Neutrophil (primary cell): ENCODE measurements around the gene FUT8.

ENCODE experiments used
- H3K27ac ChIP-seq: fragments of 200-600 bp; sonication (generic); 2 replicates; pipeline ENCODE4 v1.5.1; 2016; ENCODE audit warnings: mild to moderate bottlenecking, moderate library complexity
- H3K27me3 ChIP-seq: fragments of 200-600 bp; sonication (generic); 2 replicates; pipeline ENCODE4 v1.6.0; 2016; ENCODE audit warnings: mild to moderate bottlenecking
- H3K36me3 ChIP-seq: fragments of 200-600 bp; sonication (generic); 2 replicates; pipeline ENCODE4 v1.5.1; 2017
- H3K4me1 ChIP-seq, 2 experiments: fragments of 200-600 bp in 1 of 2; sonication (generic) in 1 of 2; 1 replicate in 1 of 2; 2 replicates in 1 of 2; pipeline versions ENCODE4 v1.5.1 to v1.6.1; 2013 to 2016; ENCODE audit warnings: low read depth in 1 of 2, low read length in 1 of 2, mild to moderate bottlenecking in 1 of 2, moderate library complexity in 1 of 2; ENCODE audit not compliant: control insufficient read depth in 1 of 2, insufficient read depth in 1 of 2
- H3K4me3 ChIP-seq, 2 experiments: fragments of 200-600 bp in 1 of 2; sonication (generic) in 1 of 2; 1 replicate in 1 of 2; 2 replicates in 1 of 2; pipeline ENCODE4 v1.5.1; 2013 to 2016; ENCODE audit warnings: low read depth in 1 of 2, low read length in 1 of 2, mild to moderate bottlenecking in 1 of 2, moderate library complexity in 1 of 2
- H3K9me3 ChIP-seq: fragments of 200-600 bp; sonication (generic); 2 replicates; pipeline ENCODE4 v1.5.1; 2016
- CTCF ChIP-seq: fragments of 200-600 bp; sonication (generic); IDR thresholded peaks from 2 replicates; pipeline ENCODE4 v1.5.1; 2016; ENCODE audit warnings: antibody characterized with exemption

Gene FUT8

GRCh38 chr14:65738339-65738738 is 325.8 kb downstream of the FUT8 start:
- Histone ChIP-seq H3K27ac (no peak overlapping the region), H3K36me3 (no peaks in the 10 kb centered on the region), H3K4me1 (no peaks in the 10 kb centered on the region), H3K9me3 (no peaks in the 10 kb centered on the region), H3K4me3 (no peak overlapping the region), H3K27me3 (no peaks in the 10 kb centered on the region)
- no peak for TF ChIP-seq CTCF

- Histone ChIP-seq H3K36me3 (no peaks in the 10 kb centered on the region), H3K9me3 (no peaks in the 10 kb centered on the region), H3K4me3 (no peak overlapping the region), H3K4me1 (no peaks in the 10 kb centered on the region), H3K27me3 (no peaks in the 10 kb centered on the region), H3K27ac (no peak overlapping the region)
- TF ChIP-seq CTCF: no peak
Measured at GRCh38 chr14:65745396-65746190, 333.1 kb downstream of the FUT8 start.

GRCh38 chr14:65748796-65749195 is 336.3 kb downstream of the FUT8 start:
- Histone ChIP-seq H3K36me3 (no peaks in the 10 kb centered on the region), H3K4me1 (no peaks in the 10 kb centered on the region), H3K9me3 (no peaks in the 10 kb centered on the region), H3K27me3 (no peaks in the 10 kb centered on the region), H3K4me3 (no peak overlapping the region), H3K27ac (no peak overlapping the region)
- TF ChIP-seq CTCF: no peak

- no peaks in the 10 kb centered on the region for H3K4me1 ChIP-seq
- TF ChIP-seq CTCF: no peak
- no peaks in the 10 kb centered on the region for H3K27me3 ChIP-seq
- H3K9me3 ChIP-seq: no peaks in the 10 kb centered on the region
- H3K27ac ChIP-seq: no peak overlapping the region
- no peak overlapping the region for H3K4me3 ChIP-seq
- H3K36me3 ChIP-seq: no peaks in the 10 kb centered on the region
Measured at GRCh38 chr14:65749287-65749686, 336.8 kb downstream of the FUT8 start.

- no peak for TF ChIP-seq CTCF
Measured at GRCh38 chr14:65750906-65751305, 338.4 kb downstream of the FUT8 start.

More at GRCh38 chr14:65750906-65751305, 338.4 kb downstream of the FUT8 start:
- no peaks in the 10 kb centered on the region for H3K36me3 ChIP-seq
- no peaks in the 10 kb centered on the region for H3K4me1 ChIP-seq
- no peak overlapping the region for H3K4me3 ChIP-seq
- H3K27ac ChIP-seq: no peak overlapping the region
- H3K27me3 ChIP-seq: no peaks in the 10 kb centered on the region
- H3K9me3 ChIP-seq: no peaks in the 10 kb centered on the region
